Thyroid gland (tissue), 4 donors: ENCODE data around the gene SMTN.

ENCODE experiments used
- POLR2A ChIP-seq, 2 donors: fragments of 450-650 bp; IDR thresholded peaks; one replicate each; pipeline ENCODE4 v1.6.1; 2017; ENCODE audit warnings: antibody characterized with exemption in 2 of 2, mild to moderate bottlenecking in 2 of 2, moderate library complexity in 1 of 2
- TF ChIP-seq, protein P1 (sequence below), 6 experiments: fragments of 200-600 bp in 3 of 6; fragments of 450-650 bp in 3 of 6; sonication (generic) in 3 of 6; IDR thresholded peaks; one replicate each; pipeline ENCODE4 v1.5.1; 2016 to 2019; ENCODE audit warnings: antibody characterized with exemption in 6 of 6, mild to moderate bottlenecking in 2 of 6, inconsistent platforms in 1 of 6, moderate library complexity in 1 of 6

DNA sequence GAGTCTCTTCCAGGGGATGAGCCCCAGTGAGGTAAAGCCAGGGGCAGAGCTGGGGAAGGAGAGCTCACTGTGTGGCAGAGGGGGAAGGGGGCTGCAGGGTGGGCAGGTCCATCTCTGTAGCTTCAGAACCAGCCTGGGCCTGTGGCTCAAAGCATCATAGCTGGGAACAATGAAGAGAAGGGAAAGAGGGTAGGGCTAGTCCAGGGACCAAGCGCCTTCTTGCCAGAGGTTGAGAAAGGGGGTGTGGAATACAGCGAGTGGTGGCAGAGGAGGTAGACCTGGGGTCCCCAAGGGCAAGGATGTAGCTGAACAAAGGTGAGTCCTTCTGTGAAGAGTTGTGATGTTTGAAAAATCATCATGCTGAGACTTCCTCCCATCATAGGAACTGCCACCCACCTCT, 60.4 kb downstream of the SMTN start:
- TF ChIP-seq, protein P1, sequence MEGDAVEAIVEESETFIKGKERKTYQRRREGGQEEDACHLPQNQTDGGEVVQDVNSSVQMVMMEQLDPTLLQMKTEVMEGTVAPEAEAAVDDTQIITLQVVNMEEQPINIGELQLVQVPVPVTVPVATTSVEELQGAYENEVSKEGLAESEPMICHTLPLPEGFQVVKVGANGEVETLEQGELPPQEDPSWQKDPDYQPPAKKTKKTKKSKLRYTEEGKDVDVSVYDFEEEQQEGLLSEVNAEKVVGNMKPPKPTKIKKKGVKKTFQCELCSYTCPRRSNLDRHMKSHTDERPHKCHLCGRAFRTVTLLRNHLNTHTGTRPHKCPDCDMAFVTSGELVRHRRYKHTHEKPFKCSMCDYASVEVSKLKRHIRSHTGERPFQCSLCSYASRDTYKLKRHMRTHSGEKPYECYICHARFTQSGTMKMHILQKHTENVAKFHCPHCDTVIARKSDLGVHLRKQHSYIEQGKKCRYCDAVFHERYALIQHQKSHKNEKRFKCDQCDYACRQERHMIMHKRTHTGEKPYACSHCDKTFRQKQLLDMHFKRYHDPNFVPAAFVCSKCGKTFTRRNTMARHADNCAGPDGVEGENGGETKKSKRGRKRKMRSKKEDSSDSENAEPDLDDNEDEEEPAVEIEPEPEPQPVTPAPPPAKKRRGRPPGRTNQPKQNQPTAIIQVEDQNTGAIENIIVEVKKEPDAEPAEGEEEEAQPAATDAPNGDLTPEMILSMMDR (IDR thresholded peaks at IDR 0.05), result no peak
- no peak for TF ChIP-seq POLR2A (IDR thresholded peaks at IDR 0.05)
